ENCODE measurements around the gene GALNT17. TPM values are rescaled to one million over a fixed set of nuclear protein-coding genes. Genes with fewer than 3 reads are reported as not detected.

Gene GALNT17
- total RNA-seq, 1 experiment from 2014 or later: not detected

DNA sequence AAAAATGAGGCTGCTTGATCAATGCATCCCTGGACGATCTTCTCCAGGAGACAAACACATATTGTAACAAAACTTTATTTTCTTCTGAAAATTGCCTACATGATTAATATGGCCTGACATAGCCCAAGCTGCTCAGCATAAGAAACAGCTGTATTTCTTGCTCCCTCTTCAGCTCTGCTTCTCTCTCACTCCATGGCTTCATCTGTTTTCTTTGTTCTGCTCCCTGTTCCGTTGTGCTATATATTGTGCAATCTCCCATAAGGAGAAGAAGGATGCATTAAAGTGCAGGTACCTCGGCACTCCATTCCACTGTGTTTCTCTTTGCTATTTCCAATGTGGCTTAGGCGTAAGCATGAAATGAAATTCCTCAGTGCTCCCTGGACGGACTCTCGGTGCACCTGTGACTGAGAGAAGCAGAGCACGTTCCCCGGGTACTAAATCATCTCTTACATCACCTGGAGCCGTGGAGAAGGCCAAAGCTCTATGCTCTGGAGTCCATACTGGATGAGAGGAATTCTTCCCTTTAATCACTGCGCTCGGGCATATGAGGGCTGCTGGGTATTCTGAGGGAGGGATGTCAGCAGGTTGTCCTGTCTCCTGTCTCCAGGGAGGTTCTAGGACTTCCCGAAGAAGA is 254.3 kb downstream of the GALNT17 start:
- intact Hi-C loops (cut with micrococcal nuclease; ENCODE audit: unreplicated experiment) (no loop called here), in situ Hi-C loops (cut with HindIII; ENCODE audit: low pct_unique_long_range_greater_than_20kb, low sequenced_read_pairs) (no loop called here)
- DNase-seq (ENCODE audit: low read depth, low spot score) (no peak), ATAC-seq (no peak)
- BruUV-seq (replicated peaks): no TSS peak
- Histone ChIP-seq H3K4me3 (ENCODE audit: low read depth in 2 of 2, low read length in 2 of 2) (no peak overlapping the region), H3K27ac (ENCODE audit: low read length) (no peak overlapping the region), H3K27me3 (ENCODE audit: control insufficient read depth, insufficient read depth, low read length) (no peaks in the 10 kb centered on the region), H3K4me1 (ENCODE audit: control insufficient read depth, insufficient read depth, low read length) (no peaks in the 10 kb centered on the region), H3K36me3 (ENCODE audit: control insufficient read depth, insufficient read depth, low read length) (no peaks in the 10 kb centered on the region), H3K9me3 (ENCODE audit: control insufficient read depth, insufficient read depth, low read depth, low read length) (no peaks in the 10 kb centered on the region)
- ChIA-PET POLR2A (no interaction called here), CTCF (no interaction called here)
- TF ChIP-seq SIN3A (IDR thresholded peaks at IDR 0.05; ENCODE audit: borderline replicate concordance, insufficient read depth, low read depth, low read length) (no peak), TCF7L2 (IDR thresholded peaks at IDR 0.05; ENCODE audit: low read depth, low read length) (no peak), CTCF (IDR thresholded peaks at IDR 0.05) (no peak), POLR2AphosphoS5 (IDR thresholded peaks at IDR 0.05; ENCODE audit: low read depth, low read length) (no peak)
- TF ChIP-seq, protein P1, sequence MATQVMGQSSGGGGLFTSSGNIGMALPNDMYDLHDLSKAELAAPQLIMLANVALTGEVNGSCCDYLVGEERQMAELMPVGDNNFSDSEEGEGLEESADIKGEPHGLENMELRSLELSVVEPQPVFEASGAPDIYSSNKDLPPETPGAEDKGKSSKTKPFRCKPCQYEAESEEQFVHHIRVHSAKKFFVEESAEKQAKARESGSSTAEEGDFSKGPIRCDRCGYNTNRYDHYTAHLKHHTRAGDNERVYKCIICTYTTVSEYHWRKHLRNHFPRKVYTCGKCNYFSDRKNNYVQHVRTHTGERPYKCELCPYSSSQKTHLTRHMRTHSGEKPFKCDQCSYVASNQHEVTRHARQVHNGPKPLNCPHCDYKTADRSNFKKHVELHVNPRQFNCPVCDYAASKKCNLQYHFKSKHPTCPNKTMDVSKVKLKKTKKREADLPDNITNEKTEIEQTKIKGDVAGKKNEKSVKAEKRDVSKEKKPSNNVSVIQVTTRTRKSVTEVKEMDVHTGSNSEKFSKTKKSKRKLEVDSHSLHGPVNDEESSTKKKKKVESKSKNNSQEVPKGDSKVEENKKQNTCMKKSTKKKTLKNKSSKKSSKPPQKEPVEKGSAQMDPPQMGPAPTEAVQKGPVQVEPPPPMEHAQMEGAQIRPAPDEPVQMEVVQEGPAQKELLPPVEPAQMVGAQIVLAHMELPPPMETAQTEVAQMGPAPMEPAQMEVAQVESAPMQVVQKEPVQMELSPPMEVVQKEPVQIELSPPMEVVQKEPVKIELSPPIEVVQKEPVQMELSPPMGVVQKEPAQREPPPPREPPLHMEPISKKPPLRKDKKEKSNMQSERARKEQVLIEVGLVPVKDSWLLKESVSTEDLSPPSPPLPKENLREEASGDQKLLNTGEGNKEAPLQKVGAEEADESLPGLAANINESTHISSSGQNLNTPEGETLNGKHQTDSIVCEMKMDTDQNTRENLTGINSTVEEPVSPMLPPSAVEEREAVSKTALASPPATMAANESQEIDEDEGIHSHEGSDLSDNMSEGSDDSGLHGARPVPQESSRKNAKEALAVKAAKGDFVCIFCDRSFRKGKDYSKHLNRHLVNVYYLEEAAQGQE (IDR thresholded peaks at IDR 0.05; ENCODE audit: insufficient read depth in 1 of 2, low read depth in 2 of 2, low read length in 1 of 2): no peak

- intact Hi-C loops (cut with micrococcal nuclease; ENCODE audit: unreplicated experiment): no loop called here
- H3K4me1 ChIP-seq (ENCODE audit: control insufficient read depth, insufficient read depth, low read length): no peaks in the 10 kb centered on the region
- CTCF ChIA-PET: no interaction called here
- POLR2A ChIA-PET: no interaction called here
- H3K27me3 ChIP-seq (ENCODE audit: control insufficient read depth, insufficient read depth, low read length): no peaks in the 10 kb centered on the region
- no peaks in the 10 kb centered on the region for H3K9me3 ChIP-seq (ENCODE audit: control insufficient read depth, insufficient read depth, low read depth, low read length)
- ATAC-seq: no peak
- in situ Hi-C loops (cut with HindIII; ENCODE audit: low pct_unique_long_range_greater_than_20kb, low sequenced_read_pairs): no loop called here
- BruUV-seq (replicated peaks): no TSS peak
- H3K27ac ChIP-seq (ENCODE audit: low read length): no peak overlapping the region
- no peaks in the 10 kb centered on the region for H3K36me3 ChIP-seq (ENCODE audit: control insufficient read depth, insufficient read depth, low read length)
- no peak for DNase-seq (ENCODE audit: low read depth, low spot score)
- H3K4me3 ChIP-seq (ENCODE audit: low read depth in 2 of 2, low read length in 2 of 2): no peak overlapping the region
- TF ChIP-seq TCF7L2 (IDR thresholded peaks at IDR 0.05; ENCODE audit: low read depth, low read length): no peak
Measured at GRCh38 chr7:71388181-71388580, 256.2 kb downstream of the GALNT17 start.

DNA sequence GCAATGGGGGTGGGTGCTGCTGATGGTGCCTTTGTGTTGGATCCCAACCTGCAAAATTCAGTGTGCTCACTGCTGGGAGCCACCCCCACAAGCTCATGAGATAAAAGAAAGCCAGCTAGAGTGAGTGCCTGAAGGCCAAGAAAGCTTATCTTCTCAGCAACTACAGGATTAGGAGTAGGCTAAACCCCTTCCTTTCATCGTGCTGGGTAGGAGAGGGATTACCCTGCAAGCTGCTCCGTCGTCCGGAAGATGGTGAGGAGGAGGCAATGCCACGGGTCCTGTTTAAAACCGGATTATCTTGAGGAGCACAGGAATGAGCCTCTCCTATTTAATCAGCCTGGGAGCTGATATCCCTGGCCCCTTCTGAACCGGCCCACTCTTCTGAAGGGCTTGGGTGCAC is 258.0 kb downstream of the GALNT17 start:
- BruUV-seq (replicated peaks): no TSS peak
- H3K36me3 ChIP-seq (ENCODE audit: control insufficient read depth, insufficient read depth, low read length): no peaks in the 10 kb centered on the region
- H3K4me3 ChIP-seq (ENCODE audit: low read depth in 2 of 2, low read length in 2 of 2): no peak overlapping the region
- DNase-seq (ENCODE audit: low read depth, low spot score) (no peak), ATAC-seq (no peak)
- intact Hi-C loops (cut with micrococcal nuclease; ENCODE audit: unreplicated experiment): no loop called here
- POLR2A ChIA-PET: no interaction called here
- CTCF ChIA-PET: no interaction called here
- no peaks in the 10 kb centered on the region for H3K9me3 ChIP-seq (ENCODE audit: control insufficient read depth, insufficient read depth, low read depth, low read length)
- no peaks in the 10 kb centered on the region for H3K27me3 ChIP-seq (ENCODE audit: control insufficient read depth, insufficient read depth, low read length)
- H3K27ac ChIP-seq (ENCODE audit: low read length): no peak overlapping the region
- H3K4me1 ChIP-seq (ENCODE audit: control insufficient read depth, insufficient read depth, low read length): no peaks in the 10 kb centered on the region
- no peak for TF ChIP-seq CTCF (IDR thresholded peaks at IDR 0.05)
- in situ Hi-C loops (cut with HindIII; ENCODE audit: low pct_unique_long_range_greater_than_20kb, low sequenced_read_pairs): no loop called here
